ENCODE measurements around the gene ZNF532. TPM values are rescaled to one million over a fixed set of nuclear protein-coding genes. Genes with fewer than 3 reads are reported as not detected.

The ZNF532 gene
- total and polyA plus RNA-seq, 9 of the 15 experiments (the other 6 are each of a cell fraction or from before 2014, with no cell fraction given): 0.42 TPM; not detected in 8

DNA sequence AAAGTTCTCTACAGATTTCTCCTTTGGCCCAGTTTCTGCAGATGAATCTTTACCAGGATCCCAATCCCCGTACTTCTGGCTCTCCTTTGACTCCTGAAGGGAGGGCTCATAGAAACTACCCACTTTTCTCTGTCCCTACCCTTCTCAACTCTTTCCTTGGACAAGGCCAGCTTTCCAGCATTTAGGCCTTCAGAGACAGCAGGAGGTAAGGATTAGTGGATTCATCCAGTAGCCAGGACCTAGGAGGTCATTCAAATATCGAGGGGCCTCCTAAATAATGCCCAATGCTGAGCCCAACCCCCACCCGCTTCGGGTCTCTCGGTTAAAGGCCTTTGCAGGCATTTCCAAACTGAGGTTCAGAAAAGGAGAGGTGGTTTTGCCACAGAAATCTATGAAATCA, 4.8 kb upstream of the ZNF532 start:
- no TSS peak for BruUV-seq (replicated peaks)
- intact Hi-C loops (cut with micrococcal nuclease): no loop called here

More for the DNA sequence above, 4.8 kb upstream of the ZNF532 start:
- ChIA-PET POLR2A (no interaction called here), CTCF (ENCODE audit: low intra/inter-chr PET ratio) (no interaction called here)
- no peaks in the 10 kb centered on the region for H4K20me1 ChIP-seq (replicated peaks; ENCODE audit: control insufficient read depth, insufficient read depth, low read length)
- no peaks in the 10 kb centered on the region for H3K4me1 ChIP-seq (replicated peaks in 1 of 2; ENCODE audit: control insufficient read depth in 2 of 2, insufficient read depth in 2 of 2, low read length in 2 of 2)
- H3K79me2 ChIP-seq (ENCODE audit: control insufficient read depth, insufficient read depth, low read length): no peaks in the 10 kb centered on the region
- 3% methylated on average over 5 of the region's 5 CpGs for WGBS (ENCODE audit: insufficient coverage, low coverage, missing lambda C conversion rate)
- H3K27me3 ChIP-seq (ENCODE audit: control insufficient read depth in 2 of 2, insufficient read depth in 2 of 2, low read length in 2 of 2): peaks cover 0 to 5% of the 10 kb centered on the region in 2 experiments; a peak in 1 of 5 replicates
- no peak for FAIRE-seq
- H3K4me2 ChIP-seq (ENCODE audit: insufficient read depth, low read length): no peak overlapping the region
- no peaks in the 10 kb centered on the region for H3K36me3 ChIP-seq (ENCODE audit: control insufficient read depth, insufficient read depth, low read length)
- no peak for DNase-seq (ENCODE audit: extremely low read depth in 1 of 4, low spot score in 3 of 4)
- H3K9me3 ChIP-seq (replicated peaks; ENCODE audit: control insufficient read depth, insufficient read depth, low read depth, low read length): no peaks in the 10 kb centered on the region
- no peak for ATAC-seq
- in situ Hi-C loops (cut with MboI): no loop called here
- TF ChIP-seq, protein P1, sequence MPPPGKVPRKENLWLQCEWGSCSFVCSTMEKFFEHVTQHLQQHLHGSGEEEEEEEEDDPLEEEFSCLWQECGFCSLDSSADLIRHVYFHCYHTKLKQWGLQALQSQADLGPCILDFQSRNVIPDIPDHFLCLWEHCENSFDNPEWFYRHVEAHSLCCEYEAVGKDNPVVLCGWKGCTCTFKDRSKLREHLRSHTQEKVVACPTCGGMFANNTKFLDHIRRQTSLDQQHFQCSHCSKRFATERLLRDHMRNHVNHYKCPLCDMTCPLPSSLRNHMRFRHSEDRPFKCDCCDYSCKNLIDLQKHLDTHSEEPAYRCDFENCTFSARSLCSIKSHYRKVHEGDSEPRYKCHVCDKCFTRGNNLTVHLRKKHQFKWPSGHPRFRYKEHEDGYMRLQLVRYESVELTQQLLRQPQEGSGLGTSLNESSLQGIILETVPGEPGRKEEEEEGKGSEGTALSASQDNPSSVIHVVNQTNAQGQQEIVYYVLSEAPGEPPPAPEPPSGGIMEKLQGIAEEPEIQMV (tag; conservative IDR thresholded peaks at IDR 0.05; ENCODE audit: low read depth): no peak
- TF ChIP-seq GMEB1 (CRISPR knock-in tag; IDR thresholded peaks at IDR 0.05) (no peak), SMAD3 (CRISPR knock-in tag; conservative IDR thresholded peaks at IDR 0.05) (no peak), ETV6 (IDR thresholded peaks at IDR 0.05; ENCODE audit: borderline replicate concordance in 1 of 2, low read depth in 2 of 2, low read length in 1 of 2) (no peak), ETV6 (CRISPR knock-in tag; IDR thresholded peaks at IDR 0.05; ENCODE audit: borderline replicate concordance) (no peak), ARNT (IDR thresholded peaks at IDR 0.05) (no peak), ZNF551 (CRISPR knock-in tag; IDR thresholded peaks at IDR 0.05) (no peak), PRPF4 (IDR thresholded peaks at IDR 0.05; ENCODE audit: insufficient read depth, low read depth, low read length, poor library complexity, severe bottlenecking) (no peak), KLF16 (IDR thresholded peaks at IDR 0.05) (no peak), SIN3B (IDR thresholded peaks at IDR 0.05; ENCODE audit: low read depth) (no peak), E4F1 (CRISPR knock-in tag; IDR thresholded peaks at IDR 0.05; ENCODE audit: borderline replicate concordance) (no peak), KAT7 (CRISPR knock-in tag; IDR thresholded peaks at IDR 0.05; ENCODE audit: borderline replicate concordance) (no peak), ATF3 (IDR thresholded peaks at IDR 0.05) (no peak), ATF3 (CRISPR knock-in tag; conservative IDR thresholded peaks at IDR 0.05) (no peak)
- H3K27ac ChIP-seq (ENCODE audit: extremely low read depth, low read depth, low read length): no peak overlapping the region
- no peak overlapping the region for H3K9ac ChIP-seq (ENCODE audit: insufficient read depth in 1 of 2, low read depth in 2 of 2, low read length in 2 of 2)
- no peak overlapping the region for H2AFZ ChIP-seq (ENCODE audit: low read depth, low read length)
- no peaks in the 10 kb centered on the region for H3K9me1 ChIP-seq (ENCODE audit: control insufficient read depth, insufficient read depth, low read length)
- H3K4me3 ChIP-seq: no peak overlapping the region
